Ovary (tissue), 3 donors: ENCODE measurements around the gene ALCAM.

ENCODE experiments used
- EP300 ChIP-seq: sonication (generic); formaldehyde crosslinking; IDR thresholded peaks from one replicate; pipeline ENCODE4 v1.6.1; 2017; ENCODE audit warnings: antibody characterized with exemption
- TF ChIP-seq, protein P1 (sequence below), 3 donors: fragments of 450-650 bp in 2 of 3; fragments of 200-600 bp in 1 of 3; IDR thresholded peaks; one replicate each; pipeline versions ENCODE4 v1.5.1 to v1.8.0; 2016 to 2022; ENCODE audit warnings: antibody characterized with exemption in 3 of 3, mild to moderate bottlenecking in 1 of 3
- donor health status: DM: no; HTN: no; CAD: no.

DNA sequence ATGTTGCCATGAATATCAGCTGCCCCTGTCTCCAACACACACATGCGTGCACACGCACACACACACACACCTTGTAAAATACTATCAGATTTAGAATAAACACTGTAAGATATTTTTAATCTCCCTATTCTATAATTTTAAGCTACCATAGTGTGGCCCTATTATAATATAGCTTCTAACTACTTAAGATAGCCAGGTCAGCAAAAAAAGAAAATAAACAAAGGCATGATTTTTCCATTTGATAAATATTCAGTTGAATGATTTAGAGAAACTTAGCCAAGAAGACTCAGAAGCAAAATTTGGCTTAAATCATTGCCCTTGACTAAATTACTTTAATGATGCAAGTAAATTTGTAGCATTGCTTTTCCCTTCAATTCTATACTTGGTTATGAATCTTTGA lies 162.2 kb downstream of the ALCAM start:
- TF ChIP-seq, protein P1, sequence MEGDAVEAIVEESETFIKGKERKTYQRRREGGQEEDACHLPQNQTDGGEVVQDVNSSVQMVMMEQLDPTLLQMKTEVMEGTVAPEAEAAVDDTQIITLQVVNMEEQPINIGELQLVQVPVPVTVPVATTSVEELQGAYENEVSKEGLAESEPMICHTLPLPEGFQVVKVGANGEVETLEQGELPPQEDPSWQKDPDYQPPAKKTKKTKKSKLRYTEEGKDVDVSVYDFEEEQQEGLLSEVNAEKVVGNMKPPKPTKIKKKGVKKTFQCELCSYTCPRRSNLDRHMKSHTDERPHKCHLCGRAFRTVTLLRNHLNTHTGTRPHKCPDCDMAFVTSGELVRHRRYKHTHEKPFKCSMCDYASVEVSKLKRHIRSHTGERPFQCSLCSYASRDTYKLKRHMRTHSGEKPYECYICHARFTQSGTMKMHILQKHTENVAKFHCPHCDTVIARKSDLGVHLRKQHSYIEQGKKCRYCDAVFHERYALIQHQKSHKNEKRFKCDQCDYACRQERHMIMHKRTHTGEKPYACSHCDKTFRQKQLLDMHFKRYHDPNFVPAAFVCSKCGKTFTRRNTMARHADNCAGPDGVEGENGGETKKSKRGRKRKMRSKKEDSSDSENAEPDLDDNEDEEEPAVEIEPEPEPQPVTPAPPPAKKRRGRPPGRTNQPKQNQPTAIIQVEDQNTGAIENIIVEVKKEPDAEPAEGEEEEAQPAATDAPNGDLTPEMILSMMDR (IDR thresholded peaks at IDR 0.05) = no peak
- TF ChIP-seq EP300 = no peak
